Measurements from ENCODE around the gene QRICH1.
A peak's percentile ranks its signal among the peaks of the same experiment; 100 is the strongest.

Gene QRICH1

DNA sequence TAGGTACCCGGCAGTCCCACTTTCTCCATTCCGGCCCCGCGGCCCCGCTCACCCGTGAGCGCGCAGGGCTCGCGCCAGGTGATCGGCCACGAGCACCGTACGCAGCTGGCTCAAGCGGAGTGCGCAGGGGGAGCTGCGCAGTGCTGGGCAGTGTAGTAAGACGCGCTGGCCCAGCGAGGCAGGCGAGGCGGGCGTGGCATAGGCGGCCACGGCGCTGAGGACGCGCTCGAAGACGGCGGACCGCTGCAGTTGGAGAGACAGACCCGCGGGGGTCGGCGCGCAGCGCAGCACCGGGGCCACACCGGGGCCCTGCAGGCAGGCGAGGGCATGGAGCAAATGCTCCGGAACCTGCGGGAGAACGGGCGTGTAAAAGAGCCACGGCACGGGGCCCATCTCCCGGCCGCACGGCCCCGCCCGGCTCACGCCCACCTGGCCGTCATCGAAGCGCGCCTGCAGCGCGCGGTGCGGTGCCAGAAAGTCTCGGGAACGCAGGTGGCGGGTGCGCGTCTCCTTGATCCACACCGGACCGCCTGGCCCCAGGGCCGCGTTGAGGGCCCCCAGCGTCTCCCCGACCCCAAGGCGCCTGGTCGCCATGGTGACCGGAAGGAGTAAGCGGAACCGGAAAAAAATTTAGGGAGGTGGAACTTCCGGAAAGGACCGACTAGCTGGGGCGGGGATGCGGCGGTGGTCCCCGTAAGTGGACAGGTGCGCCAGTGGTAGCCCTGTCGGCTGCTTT, 75.7 kb downstream of the QRICH1 start, which contains the start of gene DALRD3:
DALRD3 (minus strand) TSS at position 610 of the 736 bp plus-strand sequence; CDS start at position 594, 16 bp downstream.
- Histone ChIP-seq H3K36me3 (peaks cover 36% of the 10 kb centered on the region), H3K4me3 (ENCODE audit: low read depth, low read length) (peak within 1 kb of the TSS; percentile 74), H3K27me3 (ENCODE audit: insufficient read depth, low read depth, severe bottlenecking) (no peaks in the 10 kb centered on the region), H3K9me3 (ENCODE audit: severe bottlenecking) (no peaks in the 10 kb centered on the region), H3K27ac (peak within 1 kb of the TSS; percentile 66)
- DNase-seq: peak; percentile 81
- TF ChIP-seq, protein P1, sequence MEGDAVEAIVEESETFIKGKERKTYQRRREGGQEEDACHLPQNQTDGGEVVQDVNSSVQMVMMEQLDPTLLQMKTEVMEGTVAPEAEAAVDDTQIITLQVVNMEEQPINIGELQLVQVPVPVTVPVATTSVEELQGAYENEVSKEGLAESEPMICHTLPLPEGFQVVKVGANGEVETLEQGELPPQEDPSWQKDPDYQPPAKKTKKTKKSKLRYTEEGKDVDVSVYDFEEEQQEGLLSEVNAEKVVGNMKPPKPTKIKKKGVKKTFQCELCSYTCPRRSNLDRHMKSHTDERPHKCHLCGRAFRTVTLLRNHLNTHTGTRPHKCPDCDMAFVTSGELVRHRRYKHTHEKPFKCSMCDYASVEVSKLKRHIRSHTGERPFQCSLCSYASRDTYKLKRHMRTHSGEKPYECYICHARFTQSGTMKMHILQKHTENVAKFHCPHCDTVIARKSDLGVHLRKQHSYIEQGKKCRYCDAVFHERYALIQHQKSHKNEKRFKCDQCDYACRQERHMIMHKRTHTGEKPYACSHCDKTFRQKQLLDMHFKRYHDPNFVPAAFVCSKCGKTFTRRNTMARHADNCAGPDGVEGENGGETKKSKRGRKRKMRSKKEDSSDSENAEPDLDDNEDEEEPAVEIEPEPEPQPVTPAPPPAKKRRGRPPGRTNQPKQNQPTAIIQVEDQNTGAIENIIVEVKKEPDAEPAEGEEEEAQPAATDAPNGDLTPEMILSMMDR (IDR thresholded peaks at IDR 0.05; ENCODE audit: low read depth, low read length): no peak

DNA sequence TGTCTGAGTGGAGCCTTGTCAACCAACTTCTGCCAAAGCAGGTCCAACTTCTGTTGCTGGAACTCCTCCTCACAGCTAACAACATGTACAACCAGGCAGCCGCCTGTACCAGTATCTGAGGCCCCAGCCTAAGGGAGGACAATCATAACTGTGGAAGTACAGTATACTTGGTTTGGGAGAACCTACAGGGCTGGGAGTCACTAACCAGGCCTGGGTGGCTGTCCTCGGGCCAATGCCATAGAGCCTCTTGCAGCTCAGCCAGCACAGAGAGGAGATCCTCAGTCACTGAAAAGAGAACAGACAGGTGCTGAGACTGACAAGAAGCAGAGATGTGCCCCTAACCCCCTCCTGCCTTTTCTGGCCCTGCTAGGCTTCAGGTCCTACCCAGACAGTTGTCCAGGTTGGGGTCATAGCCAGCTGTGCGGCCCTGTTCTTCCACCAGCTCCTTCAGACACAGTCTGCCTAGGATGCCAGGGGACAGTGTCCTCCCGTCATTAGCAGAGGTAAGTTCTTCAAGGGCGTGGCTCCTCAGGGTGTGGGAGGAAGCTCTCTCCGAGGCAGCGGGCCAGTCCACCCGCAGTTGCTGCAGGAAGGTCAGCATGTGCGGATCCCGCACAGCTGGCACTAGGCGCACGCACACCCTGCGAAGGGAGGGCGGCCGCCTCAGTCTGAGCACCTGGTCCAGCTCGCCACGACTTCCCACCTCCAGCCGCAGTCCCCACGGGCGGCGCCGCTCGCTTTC, 76.5 kb downstream of the QRICH1 start:
- H3K27ac ChIP-seq: peak overlapping the region; percentile 66
- DNase-seq: no peak
- TF ChIP-seq, protein P1 (IDR thresholded peaks at IDR 0.05; ENCODE audit: low read depth, low read length): no peak
- no peaks in the 10 kb centered on the region for H3K27me3 ChIP-seq (ENCODE audit: insufficient read depth, low read depth, severe bottlenecking)
- peak overlapping the region; percentile 74 for H3K4me3 ChIP-seq (ENCODE audit: low read depth, low read length)
- no peaks in the 10 kb centered on the region for H3K9me3 ChIP-seq (ENCODE audit: severe bottlenecking)
- H3K36me3 ChIP-seq: peaks cover 41% of the 10 kb centered on the region

DNA sequence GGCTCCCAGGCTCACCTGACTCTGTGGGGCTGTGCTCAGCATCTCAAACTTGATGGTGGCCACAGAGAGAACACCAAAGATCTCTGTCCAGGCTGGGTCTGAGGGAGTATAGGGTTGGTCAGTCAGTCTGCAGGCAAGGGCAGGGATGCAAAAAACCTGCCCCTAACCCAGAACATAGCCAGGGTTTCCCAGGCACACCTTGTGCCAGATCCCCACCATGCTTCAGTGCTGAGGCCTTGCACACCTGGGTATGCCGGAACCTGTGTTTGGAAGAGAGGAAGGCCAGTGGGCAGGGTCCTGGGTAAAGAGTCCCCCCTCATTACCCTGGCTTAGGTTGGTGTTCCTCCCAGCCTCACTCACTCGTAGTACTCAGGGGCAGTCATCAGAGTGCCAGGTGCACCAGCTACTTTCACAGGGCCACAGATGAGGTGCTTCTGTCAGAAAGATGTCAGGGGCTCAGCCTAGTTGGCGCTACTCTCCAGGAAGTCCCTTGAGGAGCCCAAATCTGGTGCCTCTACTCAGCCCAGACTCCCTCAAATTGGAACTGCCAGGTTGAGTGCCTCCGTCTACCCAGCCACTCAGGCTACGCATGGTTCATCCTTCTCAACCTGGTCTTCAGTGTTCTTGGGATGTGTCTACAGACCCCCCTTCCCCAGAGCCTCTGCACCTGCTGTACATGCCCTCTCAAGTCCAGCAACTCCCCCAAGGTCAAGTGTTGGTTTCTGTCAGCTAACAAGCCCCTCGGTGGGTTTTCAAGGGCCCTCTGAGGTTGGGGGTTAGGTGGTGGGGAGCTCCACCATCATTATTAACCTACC, 77.2 kb downstream of the QRICH1 start:
- H3K9me3 ChIP-seq (ENCODE audit: severe bottlenecking): no peaks in the 10 kb centered on the region
- no peaks in the 10 kb centered on the region for H3K27me3 ChIP-seq (ENCODE audit: insufficient read depth, low read depth, severe bottlenecking)
- no peak overlapping the region for H3K27ac ChIP-seq
- H3K36me3 ChIP-seq: peaks cover 49% of the 10 kb centered on the region
- no peak for DNase-seq
- no peak overlapping the region for H3K4me3 ChIP-seq (ENCODE audit: low read depth, low read length)
- TF ChIP-seq, protein P1 (IDR thresholded peaks at IDR 0.05; ENCODE audit: low read depth, low read length): no peak

DNA sequence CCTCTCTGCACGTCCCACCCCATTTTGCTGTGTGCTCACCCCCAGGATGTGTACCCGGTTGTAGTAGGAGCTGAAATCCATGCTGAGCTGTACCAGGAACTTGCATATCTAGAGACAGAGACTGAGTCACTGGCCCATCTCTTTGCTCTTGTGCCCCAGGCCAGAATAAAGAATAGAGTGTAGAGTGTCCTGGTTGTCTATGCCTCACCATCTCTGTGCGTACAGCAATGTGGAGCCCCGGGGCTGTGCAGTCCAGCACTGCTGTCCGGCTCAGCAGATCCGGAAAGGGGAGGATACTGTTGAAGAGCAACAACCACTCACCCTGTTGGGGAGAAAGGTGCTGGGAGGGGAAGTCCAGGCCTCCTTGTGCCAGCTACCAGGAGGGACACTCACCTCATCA, 78.1 kb downstream of the QRICH1 start:
- H3K27me3 ChIP-seq (ENCODE audit: insufficient read depth, low read depth, severe bottlenecking): no peaks in the 10 kb centered on the region
- no peak for DNase-seq
- TF ChIP-seq, protein P1 (IDR thresholded peaks at IDR 0.05; ENCODE audit: low read depth, low read length): no peak
- H3K27ac ChIP-seq: no peak overlapping the region
- no peaks in the 10 kb centered on the region for H3K9me3 ChIP-seq (ENCODE audit: severe bottlenecking)
- peaks cover 52% of the 10 kb centered on the region for H3K36me3 ChIP-seq
- no peak overlapping the region for H3K4me3 ChIP-seq (ENCODE audit: low read depth, low read length)

DNA sequence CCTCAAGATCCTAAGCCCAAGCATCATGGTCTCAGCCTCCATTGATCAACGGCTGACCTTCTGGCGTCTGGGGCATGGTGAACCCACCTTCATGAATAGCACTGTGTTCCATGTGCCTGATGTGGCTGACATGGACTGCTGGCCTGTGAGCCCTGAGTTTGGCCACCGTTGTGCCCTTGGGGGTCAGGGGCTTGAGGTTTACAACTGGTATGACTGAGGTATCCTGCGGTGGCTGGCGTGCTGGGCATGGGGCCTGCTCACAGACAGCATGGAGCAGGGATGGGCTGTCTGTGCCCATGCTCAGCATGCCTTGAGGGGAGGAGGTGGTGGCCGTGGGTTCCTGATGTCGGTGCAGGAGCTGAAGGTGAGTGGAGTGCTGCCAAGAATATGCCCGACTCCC, 78.8 kb downstream of the QRICH1 start:
- Histone ChIP-seq H3K9me3 (ENCODE audit: severe bottlenecking) (no peaks in the 10 kb centered on the region), H3K36me3 (peaks cover 53% of the 10 kb centered on the region), H3K27ac (no peak overlapping the region), H3K4me3 (ENCODE audit: low read depth, low read length) (no peak overlapping the region), H3K27me3 (ENCODE audit: insufficient read depth, low read depth, severe bottlenecking) (no peaks in the 10 kb centered on the region)
- no peak for DNase-seq
- TF ChIP-seq, protein P1 (IDR thresholded peaks at IDR 0.05; ENCODE audit: low read depth, low read length): no peak

Data from WERI-Rb-1 (cell line).